Vagina (tissue), 2 donors: ENCODE measurements around the gene RAC3.

Source experiments
- CTCF ChIP-seq, 3 experiments: fragments of 450-650 bp in 2 of 3; fragments of 200-600 bp in 1 of 3; sonication (generic) in 1 of 3; IDR thresholded peaks; one replicate each; pipeline ENCODE4 v1.5.1; 2017 to 2019; ENCODE audit warnings: antibody characterized with exemption in 3 of 3, mild to moderate bottlenecking in 2 of 3, moderate library complexity in 2 of 3
- POLR2A ChIP-seq, 2 donors: fragments of 450-650 bp; IDR thresholded peaks; one replicate each; pipeline ENCODE4 v1.6.1; 2017; ENCODE audit warnings: antibody characterized with exemption in 2 of 2, mild to moderate bottlenecking in 2 of 2, moderate library complexity in 2 of 2
- POLR2AphosphoS5 ChIP-seq, 2 donors: sonication (generic); formaldehyde crosslinking; IDR thresholded peaks; one replicate each; pipeline ENCODE4 v1.9.0; 2017; ENCODE audit warnings: antibody characterized with exemption in 2 of 2, mild to moderate bottlenecking in 2 of 2, low read depth in 1 of 2; ENCODE audit not compliant: insufficient read depth in 1 of 2

- TF ChIP-seq CTCF (IDR thresholded peaks at IDR 0.05), result no peak
- no peak for TF ChIP-seq POLR2AphosphoS5 (IDR thresholded peaks at IDR 0.05; ENCODE audit: insufficient read depth in 1 of 2, low read depth in 1 of 2)
- no peak for TF ChIP-seq POLR2A (IDR thresholded peaks at IDR 0.05)
Observed at GRCh38 chr17:82029391-82029790, 2.1 kb upstream of the RAC3 start.
